GM21360 (cell line): Measurements from ENCODE around the gene FGD4.

Experiments
- ATAC-seq: cut with Tn5 transposase; IDR thresholded peaks from one replicate; pipeline ENCODE4 v1.9.1; 2021; ENCODE audit warnings: mild to moderate bottlenecking, moderate library complexity; ENCODE audit not compliant: unreplicated experiment

Gene FGD4

GRCh38 chr12:32402946-32403345, 3.6 kb downstream of the FGD4 start:
- no peak for ATAC-seq

GRCh38 chr12:32407795-32408194, 8.4 kb downstream of the FGD4 start:
- ATAC-seq = no peak

- no peak for ATAC-seq
These were observed 14.1 kb downstream of the FGD4 start for GRCh38 chr12:32413412-32413811.

GRCh38 chr12:32418221-32418620, 18.9 kb downstream of the FGD4 start:
- ATAC-seq = no peak

GRCh38 chr12:32418903-32419519, 19.7 kb downstream of the FGD4 start:
- ATAC-seq = no peak

DNA sequence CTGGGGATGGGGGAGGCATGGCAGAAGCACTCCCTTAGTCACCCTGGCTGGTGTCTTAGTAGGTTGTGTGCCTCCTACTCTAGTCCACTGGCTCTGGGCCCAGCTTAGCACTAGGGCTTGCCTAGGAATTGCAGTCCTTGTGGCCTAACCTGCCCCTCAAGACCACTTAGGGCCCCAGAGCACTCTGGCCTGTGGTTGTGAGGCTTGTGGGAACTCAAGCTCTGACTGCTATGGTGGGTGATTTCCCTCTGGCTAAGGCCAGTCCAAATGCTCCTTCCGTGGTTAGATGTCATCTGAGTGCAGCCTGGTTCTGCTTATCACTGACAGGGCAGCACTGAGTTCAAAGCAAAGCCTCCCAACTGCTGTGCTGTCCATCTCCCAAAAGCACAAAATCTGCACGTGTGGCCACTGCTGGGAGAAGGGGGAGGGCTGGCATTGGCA, 20.2 kb downstream of the FGD4 start:
- no peak for ATAC-seq

DNA sequence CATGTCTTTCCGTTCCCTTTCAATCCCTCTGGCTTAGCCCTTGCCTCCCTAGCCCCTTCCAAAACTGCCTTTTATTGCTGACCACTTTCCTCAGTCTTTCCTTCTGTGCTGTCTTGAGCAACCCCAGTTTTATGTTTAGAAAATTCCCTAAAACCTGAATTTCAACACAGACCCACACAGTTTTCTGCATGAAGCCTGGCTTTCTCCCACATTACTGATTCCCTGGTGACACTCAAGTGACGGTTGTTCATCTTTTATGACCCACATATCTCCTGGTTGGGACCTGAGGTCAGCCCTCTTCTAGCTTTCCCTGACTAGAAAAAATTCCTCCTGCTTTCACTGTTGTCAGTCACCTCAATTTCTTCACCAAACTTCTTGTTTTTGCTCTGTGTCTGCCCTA, 21.0 kb downstream of the FGD4 start:
- no peak for ATAC-seq

DNA sequence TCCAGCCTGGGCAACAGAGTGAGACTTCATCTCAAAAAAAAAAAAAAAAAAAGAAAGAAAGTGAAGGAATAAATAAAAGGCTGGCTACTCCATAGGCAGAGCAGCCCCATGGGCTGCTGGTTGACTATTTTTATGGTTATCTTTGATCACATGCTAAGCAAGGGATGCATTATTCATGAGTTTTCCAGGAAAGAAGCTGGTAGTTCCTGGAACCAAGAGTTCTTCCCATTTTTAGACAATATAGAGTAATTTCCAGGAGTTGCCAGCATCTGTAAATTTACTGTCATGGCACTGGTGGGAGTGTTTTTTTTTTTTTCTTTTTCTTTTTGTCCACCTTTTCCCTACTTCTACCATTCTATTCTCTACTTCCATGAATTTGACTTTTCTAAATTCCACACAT, 24.2 kb downstream of the FGD4 start:
- ATAC-seq = no peak

DNA sequence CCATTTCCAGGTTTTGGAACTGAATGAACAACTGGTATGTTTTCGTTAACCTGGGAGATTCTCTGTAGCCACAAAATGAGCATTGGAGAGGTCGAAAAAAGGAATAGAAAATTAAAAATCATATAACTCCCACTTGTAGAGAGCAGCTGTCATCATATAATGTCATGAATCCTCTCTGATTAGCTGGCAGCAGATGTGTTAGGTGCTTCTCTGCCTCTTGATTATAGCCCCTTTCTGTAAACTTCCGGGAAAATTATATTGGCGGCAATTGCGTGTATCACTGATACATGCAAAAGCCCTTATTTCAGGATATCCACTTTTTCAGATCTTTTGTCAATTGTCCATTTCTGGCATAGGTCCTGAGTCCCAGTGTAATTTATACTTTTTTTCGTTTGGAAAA, 31.7 kb downstream of the FGD4 start:
- no peak for ATAC-seq

DNA sequence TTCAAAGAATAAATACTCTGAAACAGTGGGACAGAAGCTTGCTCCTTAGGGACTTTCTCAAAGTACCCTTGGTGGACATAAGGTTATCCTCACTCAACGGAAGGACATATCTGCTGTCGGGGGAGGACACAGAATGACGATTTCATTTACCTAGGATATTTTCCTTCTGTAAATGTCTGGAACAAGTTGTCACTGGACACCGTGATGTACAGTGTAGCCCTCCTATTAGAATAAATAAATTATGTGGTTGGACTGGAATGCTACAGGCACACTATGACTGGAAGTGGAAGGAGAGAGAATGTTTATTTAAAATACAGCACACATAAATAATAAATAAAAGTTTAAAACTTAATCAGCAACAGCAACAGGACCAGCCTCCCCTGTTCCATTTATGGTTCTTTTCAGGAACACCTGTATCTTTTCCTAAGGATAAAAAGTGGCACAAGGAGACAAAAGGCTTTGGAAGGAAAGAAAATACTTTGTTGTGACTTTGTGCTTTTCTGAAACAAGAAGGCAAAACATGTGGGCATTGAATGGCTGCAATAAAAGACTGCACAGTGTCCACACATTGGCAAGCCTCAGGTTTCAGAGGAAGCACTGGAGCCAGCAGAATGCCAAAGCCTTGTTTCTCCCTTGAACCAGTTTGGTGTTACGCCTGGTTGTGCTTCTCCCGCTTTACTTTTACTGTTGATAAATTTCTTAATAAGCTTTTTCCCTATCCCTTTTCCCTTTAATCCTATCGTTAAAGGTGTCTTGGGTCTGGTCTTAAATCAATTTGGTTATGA, 36.8 kb downstream of the FGD4 start:
- ATAC-seq = no peak

DNA sequence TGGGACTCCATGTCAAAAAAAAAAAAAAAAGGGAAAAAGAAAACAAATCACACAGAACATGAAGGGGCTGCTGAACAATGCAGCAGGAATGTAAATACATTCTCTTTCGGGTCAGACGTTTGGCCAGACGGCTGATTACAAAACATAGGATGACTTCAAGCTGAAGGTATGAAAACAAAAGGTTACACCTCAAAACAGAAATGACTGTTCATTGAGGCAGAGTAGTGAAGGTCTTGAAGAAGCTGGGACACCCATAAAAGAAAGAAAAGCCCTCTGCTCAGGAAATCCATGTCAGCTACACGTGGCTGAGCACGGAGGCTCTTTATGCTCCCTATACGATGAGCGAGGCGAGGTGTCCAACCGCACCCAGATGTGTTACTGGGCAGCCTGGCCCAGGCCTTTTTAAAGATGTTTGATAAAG, 37.7 kb downstream of the FGD4 start:
- ATAC-seq = no peak

GRCh38 chr12:32440120-32440865, 40.9 kb downstream of the FGD4 start:
- ATAC-seq = no peak

DNA sequence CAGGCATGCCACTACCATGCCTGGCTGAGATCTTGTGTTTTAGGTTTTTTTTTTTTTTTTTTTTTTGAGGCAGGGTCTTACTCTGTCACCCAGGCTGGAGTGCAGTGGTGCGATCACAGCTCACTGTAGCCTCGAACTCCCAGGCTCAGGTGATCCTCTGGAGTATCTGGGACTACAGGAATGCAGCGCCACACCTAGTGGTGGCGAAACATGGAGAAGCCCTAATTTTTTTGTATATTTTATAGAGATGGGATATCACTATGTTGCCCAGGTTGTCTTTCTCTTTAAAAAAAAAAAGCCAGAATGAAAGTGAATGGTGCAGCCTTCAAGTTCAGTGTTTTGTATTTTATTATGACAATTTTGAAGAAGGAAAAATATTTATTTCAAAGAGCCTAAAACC, 44.1 kb downstream of the FGD4 start:
- no peak for ATAC-seq

DNA sequence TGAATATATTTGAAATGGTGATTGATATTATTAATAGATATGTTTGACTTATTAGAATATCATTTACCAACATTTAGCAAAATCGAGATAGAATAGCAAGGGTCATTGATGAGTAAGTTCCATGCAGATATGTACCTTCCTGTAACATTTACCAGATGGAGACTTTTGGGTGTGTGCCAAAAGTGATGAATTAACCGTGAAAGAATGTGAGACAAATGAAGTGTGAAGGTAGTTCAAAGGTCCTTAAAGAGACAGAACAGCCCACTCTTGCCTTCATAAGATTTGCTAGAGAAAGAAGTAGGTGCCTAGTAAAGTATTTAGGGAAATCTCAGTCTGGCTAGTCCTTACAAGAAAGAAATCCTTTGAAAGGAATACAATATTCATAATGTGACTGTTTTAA, 45.5 kb downstream of the FGD4 start:
- no peak for ATAC-seq

DNA sequence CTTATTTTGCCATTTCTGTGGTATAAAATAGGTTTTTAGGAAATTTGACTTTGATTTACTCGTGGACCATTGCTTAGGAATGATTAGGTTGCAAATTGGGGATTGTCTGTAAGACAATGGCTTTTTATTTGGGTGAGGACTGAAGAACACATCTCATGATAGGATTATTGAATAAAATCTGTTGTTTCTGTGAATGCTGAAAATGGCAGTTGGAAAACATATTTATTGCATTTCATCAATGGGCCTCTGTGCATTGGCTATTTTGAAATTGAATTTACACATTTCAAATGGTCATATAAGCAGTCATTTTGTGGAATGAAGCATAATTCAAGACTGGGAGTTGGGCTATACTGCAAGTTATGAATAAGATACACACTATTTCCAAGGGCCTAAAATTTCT, 46.0 kb downstream of the FGD4 start:
- ATAC-seq = no peak

DNA sequence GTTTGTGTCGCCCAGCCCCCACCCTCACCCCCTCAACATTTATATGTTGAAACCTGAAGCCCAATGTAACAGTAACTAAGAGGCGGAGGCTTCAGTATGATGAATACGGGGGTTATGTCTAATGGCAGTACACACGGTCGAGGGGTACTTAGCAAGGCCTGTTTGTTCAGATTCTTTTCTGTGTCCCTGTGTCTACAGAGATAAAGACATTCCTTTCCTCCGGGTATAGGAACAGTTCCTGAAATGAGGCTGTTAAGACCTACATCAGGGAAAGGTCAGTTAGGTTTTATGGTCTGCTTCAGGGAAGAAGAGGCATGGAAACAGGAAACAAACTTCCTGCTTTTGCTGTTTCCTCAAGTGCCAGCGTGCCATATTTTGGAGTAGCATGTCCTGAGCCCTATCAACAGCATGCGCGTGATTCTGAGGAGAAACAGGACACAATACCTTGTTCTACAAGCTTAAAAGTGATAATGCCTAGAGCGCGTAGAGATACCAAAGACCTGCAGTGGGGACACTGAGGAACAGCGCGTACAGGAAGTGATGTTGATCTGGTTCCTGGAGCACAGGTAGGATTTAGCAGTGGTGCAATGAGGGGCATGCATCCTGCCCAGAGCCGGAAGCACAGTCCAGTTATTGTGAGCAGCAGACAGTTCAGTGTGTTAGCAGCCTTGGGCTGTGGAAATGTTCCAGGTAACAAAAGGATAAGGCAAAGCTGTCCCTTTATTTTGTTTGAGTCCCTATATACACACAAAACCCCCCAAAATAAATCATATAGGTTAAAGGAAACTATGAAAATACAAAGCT, 47.2 kb downstream of the FGD4 start:
- ATAC-seq = no peak

DNA sequence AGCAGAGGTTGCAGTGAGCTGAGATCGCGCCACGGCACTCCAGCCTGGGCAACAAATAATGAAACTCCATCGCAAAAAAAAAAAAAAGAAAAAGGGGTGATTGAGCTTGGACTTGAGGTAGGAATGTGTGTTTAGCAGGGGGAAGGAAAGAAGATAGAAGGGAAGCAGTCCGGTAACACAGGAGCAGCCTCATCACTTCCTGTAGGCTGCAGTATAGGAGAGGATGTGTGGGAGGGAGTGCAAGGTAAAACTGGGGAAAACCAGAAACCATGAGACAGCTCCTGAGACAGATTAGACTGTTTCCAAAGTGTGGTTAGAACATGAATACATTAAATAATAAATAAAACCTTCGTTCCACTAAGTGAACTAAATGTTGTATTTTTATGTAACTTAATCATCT, 49.2 kb downstream of the FGD4 start:
- ATAC-seq = no peak

- no peak for ATAC-seq
These were observed 51.0 kb downstream of the FGD4 start for GRCh38 chr12:32450363-32450762.

DNA sequence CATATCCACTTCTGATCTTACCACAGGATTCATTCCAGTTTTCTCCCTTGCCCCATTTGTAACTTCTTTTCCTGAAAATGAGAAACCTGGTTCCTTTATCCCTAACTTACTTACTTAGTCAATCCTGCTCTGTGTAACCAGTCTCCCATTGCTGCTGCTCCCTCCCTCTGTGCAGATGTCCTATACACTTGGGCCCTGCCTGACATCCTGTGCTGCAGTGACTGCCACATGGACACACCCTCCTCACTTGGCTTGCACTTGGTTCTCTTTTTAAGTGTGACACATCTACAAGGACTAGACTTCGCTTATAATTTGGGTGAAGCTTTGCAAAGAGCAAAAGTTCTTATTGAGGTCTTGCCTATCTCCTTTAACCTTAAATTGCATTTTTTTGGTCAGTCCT, 51.4 kb downstream of the FGD4 start:
- no peak for ATAC-seq

DNA sequence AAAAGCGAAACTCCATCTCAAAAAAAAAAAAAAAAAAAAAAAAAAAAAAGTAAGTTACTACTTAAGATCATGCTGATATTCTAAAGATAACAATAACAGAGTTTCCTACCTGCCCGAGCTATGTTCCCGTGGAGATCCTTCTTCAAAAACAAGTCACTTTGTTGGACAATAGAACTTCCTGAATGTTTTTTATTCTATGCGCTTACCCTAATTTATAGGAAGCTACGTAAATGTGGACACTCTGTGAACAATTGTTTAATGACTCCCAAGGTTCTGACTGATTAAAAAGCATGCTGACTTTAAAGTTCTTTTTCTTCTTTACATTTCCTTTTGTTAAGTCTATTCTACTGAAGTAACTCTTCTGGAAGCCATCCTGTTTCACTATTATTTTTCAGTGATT, 52.5 kb downstream of the FGD4 start:
- ATAC-seq = no peak

DNA sequence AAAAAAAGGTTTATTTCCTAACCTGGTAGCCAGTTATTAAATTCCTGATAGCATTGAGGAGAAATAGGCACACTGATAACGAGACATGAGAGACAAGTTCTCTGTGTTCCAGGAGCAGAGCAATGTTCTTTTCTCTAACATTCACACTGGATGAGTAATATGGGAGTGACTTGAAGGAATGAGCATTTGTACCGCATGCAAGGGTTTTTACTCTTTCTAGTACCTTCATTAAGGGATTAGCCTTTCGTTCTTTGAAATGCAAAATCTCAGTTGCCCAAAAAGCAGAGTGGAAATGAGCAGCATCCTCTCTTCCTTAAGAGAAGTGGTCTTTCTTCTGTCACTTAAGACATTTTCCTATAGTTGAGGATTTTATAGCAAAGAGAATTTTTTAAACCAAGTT, 54.7 kb downstream of the FGD4 start:
- ATAC-seq = no peak
